GM18951 (cell line): ENCODE results near the gene MPV17L2.

Experiments
- POLR2A ChIP-seq: IDR thresholded peaks from 4 replicates; pipeline ENCODE4 v1.6.1; 2011; ENCODE audit warnings: mild to moderate bottlenecking; ENCODE audit not compliant: insufficient read length, insufficient read depth; ENCODE audit errors: extremely low read depth
- in situ Hi-C: fragments of 300-500 bp; cut with MboI; formaldehyde crosslinking; loops from one replicate; pipeline ENCODE4 v1.12.0; 2022; ENCODE audit warnings: low sequenced_read_pairs, mixed read lengths, inconsistent platforms; ENCODE audit not compliant: unreplicated experiment

The MPV17L2 gene

DNA sequence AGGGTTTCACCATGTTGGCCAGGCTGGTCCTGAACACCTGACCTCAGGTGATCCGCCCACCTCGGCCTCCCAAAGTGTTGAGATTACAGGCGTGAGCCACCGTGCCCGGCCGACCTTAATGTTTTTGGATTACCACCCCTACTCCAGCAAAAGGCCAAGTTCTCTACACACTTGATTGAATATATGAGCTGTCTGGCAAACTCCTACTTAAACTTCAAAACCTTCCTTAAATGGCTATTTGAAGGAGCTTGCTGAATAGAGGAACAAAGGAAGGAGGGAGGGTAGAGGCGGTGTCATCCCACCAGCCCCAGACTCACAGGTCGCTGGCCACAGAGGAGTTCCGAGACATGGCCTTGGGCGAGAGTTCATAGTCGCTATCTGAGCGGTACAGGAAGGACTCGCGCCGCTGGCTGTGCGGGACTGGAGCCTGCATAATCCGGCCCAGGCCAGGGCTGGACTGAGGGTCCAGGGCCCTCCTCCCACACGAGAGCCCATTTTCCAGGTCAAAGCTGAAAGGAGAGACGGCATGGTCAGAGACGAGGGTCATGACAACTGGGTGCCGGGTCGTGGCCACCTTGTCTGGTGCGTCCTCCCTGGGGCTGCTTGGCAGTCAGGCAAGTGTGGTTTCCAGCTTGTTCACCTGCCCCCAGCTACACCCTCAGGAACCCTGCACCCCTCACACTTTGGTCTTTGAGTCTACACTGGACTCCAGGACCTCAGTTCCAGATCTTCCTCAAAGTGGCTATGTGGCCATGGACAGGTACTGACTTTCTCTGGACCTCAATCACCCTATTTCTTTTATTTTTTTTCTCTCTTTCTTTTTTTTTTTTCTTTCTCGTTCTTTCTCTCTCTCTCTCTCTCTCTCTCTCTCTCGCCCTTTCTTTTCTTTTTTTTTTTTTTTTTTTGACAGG, 29.1 kb downstream of the MPV17L2 start:
- TF ChIP-seq POLR2A, result no peak
- in situ Hi-C loops, result no loop called here

DNA sequence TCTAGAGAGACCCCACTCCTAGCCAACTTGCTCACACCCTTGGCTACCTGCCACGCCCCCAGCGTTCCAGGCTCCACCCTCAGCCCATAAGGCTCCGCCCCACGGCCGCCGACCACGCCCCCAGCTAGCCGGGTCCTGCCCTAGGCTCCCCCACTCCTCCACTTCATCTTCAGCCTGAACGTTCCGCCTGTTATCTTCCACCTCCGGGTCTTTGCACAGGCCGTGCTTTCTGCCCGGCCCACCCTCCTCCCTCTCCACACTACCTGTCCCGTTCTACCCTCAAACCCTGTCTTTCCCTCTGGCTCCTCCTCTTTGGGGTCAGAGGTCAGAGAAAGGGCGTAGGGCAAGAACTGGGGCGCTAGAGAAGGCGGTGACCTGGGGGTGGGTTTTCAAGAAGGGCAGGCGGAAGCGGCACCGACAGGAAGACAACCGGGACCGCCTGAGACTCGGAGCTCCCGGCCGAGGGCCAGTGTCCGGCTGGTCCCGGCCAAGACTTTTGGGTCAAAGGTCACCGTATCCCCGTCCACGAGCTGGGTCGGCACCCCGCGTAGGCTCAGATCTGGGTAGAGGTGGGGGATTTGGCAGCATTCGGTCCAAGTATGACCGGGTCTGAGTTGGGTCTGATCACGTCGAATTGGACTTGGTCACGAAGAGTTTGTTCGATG, 31.0 kb downstream of the MPV17L2 start:
- TF ChIP-seq POLR2A, result no peak

DNA sequence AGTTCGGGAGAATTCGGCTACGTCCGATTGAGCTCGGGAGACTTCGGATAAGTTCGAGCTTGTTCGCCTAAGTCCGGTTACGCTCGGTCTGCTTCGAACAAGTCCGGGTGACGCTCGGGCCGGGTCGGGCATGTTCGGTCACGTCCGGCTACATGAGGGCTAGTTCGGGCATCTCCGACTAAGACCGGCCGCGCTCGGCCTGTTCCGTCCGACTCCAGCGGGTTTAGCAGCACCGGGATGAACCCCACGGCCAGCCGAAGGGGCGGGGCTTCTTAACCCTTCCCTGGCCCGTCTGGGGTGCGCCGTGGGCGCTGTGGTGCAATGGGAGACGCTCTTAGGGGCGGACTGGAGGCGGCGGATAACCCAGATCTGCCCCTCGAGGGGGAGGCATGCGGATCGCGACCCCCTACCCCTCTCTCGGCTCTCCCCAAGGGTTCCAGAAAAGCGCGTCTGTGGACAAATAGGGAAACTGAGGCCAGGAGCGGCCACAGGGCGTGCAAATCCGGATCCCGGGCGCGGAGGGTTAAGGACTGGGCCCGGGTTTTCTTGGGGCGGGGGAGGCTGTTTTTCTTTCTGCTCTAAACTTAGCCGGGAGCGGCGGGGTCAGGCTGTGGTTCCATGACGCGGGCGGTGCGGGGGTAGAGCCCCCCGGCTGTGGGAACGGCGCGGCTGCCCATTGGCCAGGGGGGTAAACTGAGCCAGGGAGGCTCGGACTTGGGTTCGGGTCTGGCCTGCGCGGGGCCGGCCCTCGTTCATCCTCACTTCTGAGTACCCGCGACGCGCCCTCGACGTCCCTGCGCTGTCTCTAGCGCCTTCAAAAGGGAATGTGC, 31.7 kb downstream of the MPV17L2 start:
- no peak for TF ChIP-seq POLR2A
- in situ Hi-C loops, result no loop called here

More for the DNA sequence above, 31.0 kb downstream of the MPV17L2 start:
- in situ Hi-C loops, result no loop called here

DNA sequence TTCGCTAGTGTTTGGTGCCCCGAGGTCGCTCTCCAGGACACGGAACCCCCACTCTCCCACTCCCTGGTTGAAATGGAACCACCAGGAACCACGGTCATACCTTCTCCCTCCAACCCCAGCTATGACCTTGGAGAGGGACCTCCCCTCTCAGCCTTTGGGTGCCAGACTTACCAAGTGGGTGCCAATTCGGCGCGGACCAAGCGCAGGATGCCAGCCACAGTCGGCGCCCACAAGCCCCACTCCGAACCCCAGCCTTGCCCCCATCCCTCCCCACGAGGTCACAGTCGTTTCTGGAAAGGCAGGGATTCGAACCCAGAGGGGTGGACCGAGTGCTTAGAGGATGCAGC, 32.3 kb downstream of the MPV17L2 start:
- in situ Hi-C loops, result no loop called here
- TF ChIP-seq POLR2A, result no peak

DNA sequence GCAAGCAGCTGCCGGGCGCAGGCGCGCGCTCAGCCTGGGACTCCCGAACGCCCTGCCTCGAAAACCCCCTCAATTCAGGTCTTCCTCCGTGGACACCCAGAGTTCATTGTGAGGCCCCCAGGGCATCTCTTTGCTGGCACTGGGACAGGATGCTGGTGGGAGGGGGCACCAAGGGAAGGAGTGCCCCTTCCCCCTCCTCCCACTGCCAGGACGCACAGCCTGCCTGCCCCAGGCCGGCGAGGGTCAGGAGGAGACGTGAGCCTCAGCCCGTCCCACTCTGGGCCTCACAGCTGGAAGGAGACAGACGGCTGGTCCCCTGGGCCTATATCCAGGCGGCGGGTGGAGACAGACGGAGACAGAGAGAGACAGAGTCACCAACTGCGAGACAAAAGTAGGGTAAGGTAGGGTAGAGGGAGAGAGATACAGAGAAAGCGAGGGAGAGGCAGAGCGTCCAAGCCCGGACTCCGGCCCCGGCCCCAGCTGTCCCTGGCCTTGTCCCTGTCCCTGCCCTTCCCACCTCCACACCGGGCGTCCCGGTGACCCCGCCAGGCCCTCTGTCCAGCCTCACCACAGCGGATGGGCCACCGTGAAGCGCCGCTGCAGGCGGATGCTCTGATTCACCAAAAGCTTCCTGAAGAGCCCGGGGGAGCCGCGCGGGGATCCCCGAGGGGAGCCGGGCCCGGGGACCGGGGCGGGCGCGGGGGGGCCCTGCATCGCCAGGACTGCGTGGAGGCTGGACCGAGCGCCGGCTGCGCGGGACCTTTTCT, 32.9 kb downstream of the MPV17L2 start, which contains the start of gene PDE4C:
Gene PDE4C (minus strand): TSS at position 737 of the 767 bp plus-strand sequence. CDS start 23 bp downstream, at position 714.
- in situ Hi-C loops, result no loop called here
- no peak for TF ChIP-seq POLR2A

DNA sequence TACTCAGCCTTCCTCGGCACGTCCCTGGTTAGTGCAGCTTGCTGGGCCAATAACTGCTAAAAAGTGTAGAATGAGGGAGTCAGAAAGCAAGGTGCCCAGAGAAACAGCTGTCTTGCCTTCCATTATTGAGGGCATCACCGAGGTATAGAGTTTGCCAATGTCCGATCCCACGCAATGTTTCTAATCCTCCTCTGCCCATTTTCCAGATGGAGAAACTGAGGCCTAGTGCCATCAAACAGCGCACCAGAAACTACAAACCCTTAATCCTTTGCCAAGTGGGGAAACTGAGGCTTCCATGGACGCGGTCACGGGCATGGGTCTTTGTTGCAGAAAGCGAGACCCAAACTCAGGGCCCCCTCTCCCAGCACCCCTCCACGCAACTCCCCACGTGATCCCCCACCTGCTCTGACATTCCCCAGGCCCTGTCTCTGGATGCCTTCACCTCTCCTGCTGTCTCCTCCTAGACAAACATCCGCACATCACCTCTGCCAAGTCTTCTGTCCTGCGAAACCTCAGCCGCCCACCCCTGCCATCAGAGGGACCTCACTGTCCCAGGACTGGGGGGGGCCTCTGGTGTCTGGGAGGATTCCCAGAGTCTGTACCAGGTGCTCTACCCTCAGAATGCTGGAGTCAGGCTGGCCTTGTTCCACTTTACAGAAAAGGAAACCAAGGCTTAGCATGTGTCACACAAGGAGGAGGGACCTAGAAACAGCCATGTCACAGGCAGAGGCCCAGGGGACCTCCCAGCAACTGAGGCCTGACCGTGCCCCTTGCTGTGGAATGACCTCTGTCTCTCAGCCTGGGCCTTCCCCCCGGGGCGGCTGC, 34.1 kb downstream of the MPV17L2 start:
- no peak for TF ChIP-seq POLR2A
- in situ Hi-C loops, result no loop called here

DNA sequence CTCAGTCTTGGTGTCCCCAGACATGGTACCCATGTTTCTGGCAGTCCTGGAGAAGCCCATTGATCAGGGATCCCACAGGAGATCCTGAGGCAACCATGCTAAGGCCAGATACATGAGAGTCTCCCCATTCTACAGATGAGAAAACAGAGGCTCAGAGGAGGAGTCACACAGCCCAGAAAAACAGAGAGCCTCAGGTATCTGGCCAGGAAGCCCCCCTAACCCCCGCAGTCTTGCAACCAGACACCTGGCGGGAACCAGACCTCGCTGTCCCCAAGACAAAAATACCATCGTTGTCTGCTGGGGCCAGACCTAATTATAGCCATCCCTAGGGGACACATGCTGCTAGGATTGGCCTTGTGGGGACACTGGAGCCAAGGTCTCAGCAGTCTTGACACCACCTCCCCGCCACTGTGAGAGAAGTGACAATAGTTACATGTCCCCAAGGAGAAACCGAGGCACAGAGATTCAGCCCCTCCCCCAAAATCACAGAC, 34.8 kb downstream of the MPV17L2 start:
- TF ChIP-seq POLR2A, result no peak

DNA sequence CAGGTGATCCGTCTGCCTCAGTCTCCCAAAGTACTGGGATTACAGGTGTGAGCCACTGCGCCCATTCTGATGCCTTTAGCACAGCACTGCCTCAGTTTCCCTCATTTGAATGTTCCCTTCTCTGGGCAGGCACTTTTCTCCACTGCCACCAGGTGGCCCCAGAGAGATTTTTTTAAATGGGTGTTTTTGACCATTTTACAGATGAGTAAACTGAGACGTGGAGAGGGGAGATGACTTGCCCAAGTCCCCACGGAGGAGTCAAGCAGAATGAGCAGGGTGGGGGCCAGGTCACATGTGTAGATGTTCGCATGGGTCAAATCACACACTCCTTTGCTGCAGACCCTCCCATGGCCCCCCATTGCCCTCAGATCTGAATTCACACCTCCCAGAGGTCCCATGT, 36.5 kb downstream of the MPV17L2 start:
- in situ Hi-C loops, result no loop called here
- TF ChIP-seq POLR2A, result no peak

More for the DNA sequence above, 34.8 kb downstream of the MPV17L2 start:
- in situ Hi-C loops, result no loop called here

DNA sequence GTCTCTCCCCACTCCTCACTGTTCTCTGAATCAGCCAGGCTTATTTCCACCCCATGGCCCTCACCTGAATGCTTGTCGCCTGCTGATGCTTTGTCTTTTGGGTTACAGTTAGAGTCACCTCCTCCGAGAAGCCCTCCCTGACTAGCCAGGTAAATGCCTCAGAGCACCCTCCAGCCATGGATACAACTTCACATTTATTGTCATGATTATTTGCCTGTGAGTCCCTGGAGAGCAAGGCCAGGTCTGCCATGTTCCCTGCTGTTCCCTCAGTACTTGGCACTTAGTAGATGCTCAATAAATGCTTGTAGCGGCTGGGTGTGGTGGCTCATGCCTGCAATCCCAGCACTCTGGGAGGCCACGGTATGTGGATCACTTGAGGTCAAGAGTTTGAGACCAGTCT, 36.9 kb downstream of the MPV17L2 start:
- TF ChIP-seq POLR2A, result no peak
- in situ Hi-C loops, result no loop called here

DNA sequence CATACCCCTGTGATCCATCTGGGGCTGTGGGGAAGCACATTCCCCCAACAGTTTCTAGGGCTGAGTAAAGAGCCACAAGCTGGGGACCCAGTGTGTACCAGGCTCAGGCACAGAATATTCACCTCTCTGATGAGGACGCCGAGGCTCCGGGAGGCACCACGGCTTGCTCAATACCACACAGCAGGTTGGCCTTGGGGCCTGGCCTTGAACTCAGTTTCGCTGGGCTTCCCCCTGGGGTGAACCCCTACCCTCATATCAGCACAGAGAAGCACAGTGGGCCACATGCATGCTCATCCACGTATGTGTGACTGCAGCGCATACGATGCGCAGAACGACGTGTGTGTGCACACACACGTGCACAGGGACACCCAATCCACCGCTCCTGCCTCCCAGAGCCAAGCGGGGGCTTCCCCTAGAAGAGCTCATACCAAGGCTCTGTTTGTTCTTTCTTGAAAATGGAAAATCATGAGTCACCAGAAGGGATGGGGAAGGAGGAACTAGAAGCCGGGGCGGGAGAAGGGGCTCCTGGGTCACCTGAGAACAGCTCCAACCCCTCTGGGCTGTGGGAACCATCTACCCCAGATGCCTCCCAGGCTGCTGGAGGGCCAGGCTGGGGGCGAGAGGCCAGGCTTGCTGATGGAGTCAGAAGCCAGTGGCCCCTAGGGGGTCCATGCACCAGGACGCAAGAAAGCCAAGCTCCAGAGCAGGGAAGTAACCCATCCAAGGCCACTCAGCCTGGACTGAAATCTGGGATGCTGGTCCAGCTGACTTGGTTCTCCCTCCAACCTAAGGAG, 38.1 kb downstream of the MPV17L2 start:
- in situ Hi-C loops, result no loop called here
- no peak for TF ChIP-seq POLR2A

DNA sequence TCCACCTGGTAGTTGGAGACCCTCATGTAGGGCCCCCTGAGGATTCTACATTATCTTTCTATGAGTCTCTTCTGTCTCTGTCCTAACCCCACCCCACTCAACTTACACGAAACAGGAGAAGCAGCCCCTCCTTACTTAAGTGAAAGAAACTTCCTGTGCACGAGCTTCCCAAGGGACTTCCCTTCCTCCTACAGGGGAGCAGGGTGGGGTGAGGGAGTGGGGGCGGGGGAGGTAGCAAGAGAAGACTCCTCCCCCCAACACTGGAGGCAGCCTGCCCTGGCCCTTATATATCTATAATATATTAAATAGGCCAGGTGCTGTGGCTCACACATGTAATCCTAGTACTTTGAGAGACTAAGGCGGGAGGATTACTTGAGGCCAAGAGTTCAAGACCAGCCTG, 38.8 kb downstream of the MPV17L2 start:
- TF ChIP-seq POLR2A, result no peak

More for the DNA sequence above, 38.8 kb downstream of the MPV17L2 start:
- in situ Hi-C loops, result no loop called here
